Thoracic aorta (tissue), 2 donors: ENCODE measurements around the gene NRXN3. TPM values are rescaled to one million over a fixed set of nuclear protein-coding genes. Genes with fewer than 3 reads are reported as not detected.
"Not testable (repeated sequence)": the region's sequence is repeated elsewhere in the genome, so short reads cannot be mapped to it uniquely, and the experiment has no call there.

Experiments
- ATAC-seq: fragments of 150-250 bp; one replicate; pipeline ENCODE4 v1.8.0; 2017; ENCODE audit warnings: low read depth; ENCODE audit not compliant: insufficient number of reproducible peaks, low FRiP score
- DNase-seq: peaks from one replicate; pipeline ENCODE4 v3.0.0-alpha.2; 2020; ENCODE audit warnings: low spot score
- H3K27ac ChIP-seq, 2 donors: fragments of 200-600 bp; sonication (generic); 1 replicate in 1 of 2; 2 replicates in 1 of 2; pipeline ENCODE4 v1.5.1; 2016; ENCODE audit warnings: mild to moderate bottlenecking in 2 of 2, moderate library complexity in 2 of 2
- H3K27me3 ChIP-seq: fragments of 200-600 bp; sonication (generic); replicated peaks from 2 replicates; pipeline ENCODE4 v1.6.0; 2016; ENCODE audit warnings: mild to moderate bottlenecking; ENCODE audit not compliant: insufficient read depth
- H3K36me3 ChIP-seq: fragments of 200-600 bp; sonication (generic); one replicate; pipeline ENCODE4 v1.5.1; 2016
- H3K4me1 ChIP-seq, 2 donors: fragments of 200-600 bp; sonication (generic); 1 replicate in 1 of 2; 2 replicates in 1 of 2; pipeline versions ENCODE4 v1.5.1 to v1.6.0; 2016; ENCODE audit warnings: low read depth in 2 of 2, mild to moderate bottlenecking in 1 of 2; ENCODE audit not compliant: control insufficient read depth in 1 of 2
- H3K4me3 ChIP-seq: fragments of 200-600 bp; sonication (generic); 2 replicates; pipeline ENCODE4 v1.5.1; 2016; ENCODE audit warnings: mild to moderate bottlenecking
- H3K9me3 ChIP-seq: fragments of 200-600 bp; sonication (generic); 2 replicates; pipeline ENCODE4 v1.5.1; 2016
- CTCF ChIP-seq: fragments of 200-600 bp; sonication (generic); IDR thresholded peaks from one replicate; pipeline ENCODE4 v1.5.1; 2019; ENCODE audit warnings: antibody characterized with exemption
- total RNA-seq, 2 donors: library from RNA; depleted of rRNA; stranded (reverse); fragments of >200 nt; gene quantifications; one replicate each; pipeline versions ENCODE4 v1.1.0 to v1.2.3, GENCODE V29; 2016

NRXN3 gene
- total RNA-seq, 2 donors from 2014 or later = 5.6 to 33.3 TPM

- no peak for DNase-seq
- ATAC-seq = no peak
- H3K27me3 ChIP-seq = no peaks in the 10 kb centered on the region
- no peaks in the 10 kb centered on the region for H3K9me3 ChIP-seq
- no peaks in the 10 kb centered on the region for H3K4me1 ChIP-seq
- no peak for TF ChIP-seq CTCF
- no peak overlapping the region for H3K4me3 ChIP-seq
- H3K36me3 ChIP-seq = no peaks in the 10 kb centered on the region
- no peak overlapping the region for H3K27ac ChIP-seq
Measured at GRCh38 chr14:79096811-79097210, 926.6 kb downstream of the NRXN3 start.

- Histone ChIP-seq H3K27me3 (no peaks in the 10 kb centered on the region), H3K9me3 (no peaks in the 10 kb centered on the region), H3K4me3 (no peak overlapping the region), H3K36me3 (no peaks in the 10 kb centered on the region), H3K4me1 (no peaks in the 10 kb centered on the region), H3K27ac (no peak overlapping the region)
- no peak for DNase-seq
- no peak for ATAC-seq
- no peak for TF ChIP-seq CTCF
Measured at GRCh38 chr14:79098324-79098723, 928.2 kb downstream of the NRXN3 start.

- H3K4me3 ChIP-seq = no peak overlapping the region
- no peak for ATAC-seq
- H3K4me1 ChIP-seq = no peaks in the 10 kb centered on the region
- no peaks in the 10 kb centered on the region for H3K36me3 ChIP-seq
- TF ChIP-seq CTCF = no peak
- H3K27me3 ChIP-seq = no peaks in the 10 kb centered on the region
- DNase-seq = no peak
- H3K9me3 ChIP-seq = no peaks in the 10 kb centered on the region
- H3K27ac ChIP-seq = no peak overlapping the region
Measured at GRCh38 chr14:79100578-79100977, 930.4 kb downstream of the NRXN3 start.

GRCh38 chr14:79101388-79101787 is 931.2 kb downstream of the NRXN3 start:
- H3K9me3 ChIP-seq = no peaks in the 10 kb centered on the region
- H3K27ac ChIP-seq = no peak overlapping the region
- no peaks in the 10 kb centered on the region for H3K4me1 ChIP-seq
- ATAC-seq = no peak
- H3K4me3 ChIP-seq = no peak overlapping the region
- TF ChIP-seq CTCF = no peak
- no peak for DNase-seq
- H3K36me3 ChIP-seq = no peaks in the 10 kb centered on the region
- H3K27me3 ChIP-seq = no peaks in the 10 kb centered on the region

GRCh38 chr14:79103764-79104163 is 933.6 kb downstream of the NRXN3 start:
- ATAC-seq (no peak), DNase-seq (no peak)
- H3K4me1 ChIP-seq = no peaks in the 10 kb centered on the region
- H3K27ac ChIP-seq = no peak overlapping the region
- H3K27me3 ChIP-seq = no peaks in the 10 kb centered on the region
- TF ChIP-seq CTCF = no peak
- H3K9me3 ChIP-seq = no peaks in the 10 kb centered on the region
- H3K4me3 ChIP-seq = no peak overlapping the region
- H3K36me3 ChIP-seq = no peaks in the 10 kb centered on the region

- ATAC-seq, H3K27me3 ChIP-seq: not testable (repeated sequence)
Measured at GRCh38 chr14:79110564-79110963, 940.4 kb downstream of the NRXN3 start.

More at GRCh38 chr14:79110564-79110963, 940.4 kb downstream of the NRXN3 start:
- not testable (repeated sequence) for H3K9me3 ChIP-seq, H3K36me3 ChIP-seq, H3K27ac ChIP-seq, H3K4me3 ChIP-seq, DNase-seq
- peaks cover 0 to 15% of the 10 kb centered on the region in 2 donors for H3K4me1 ChIP-seq
